Activated CD8-positive, alpha-beta memory T cell treated with anti-CD3 and anti-CD28 coated beads for 4 hours (primary cell): ENCODE measurements around the gene LPCAT3.

Source experiments
- DNase-seq, 2 donors: peaks; one replicate each; pipeline ENCODE4 v3.0.0-alpha.2; 2020; ENCODE audit warnings: low read depth in 2 of 2

The LPCAT3 gene

DNA sequence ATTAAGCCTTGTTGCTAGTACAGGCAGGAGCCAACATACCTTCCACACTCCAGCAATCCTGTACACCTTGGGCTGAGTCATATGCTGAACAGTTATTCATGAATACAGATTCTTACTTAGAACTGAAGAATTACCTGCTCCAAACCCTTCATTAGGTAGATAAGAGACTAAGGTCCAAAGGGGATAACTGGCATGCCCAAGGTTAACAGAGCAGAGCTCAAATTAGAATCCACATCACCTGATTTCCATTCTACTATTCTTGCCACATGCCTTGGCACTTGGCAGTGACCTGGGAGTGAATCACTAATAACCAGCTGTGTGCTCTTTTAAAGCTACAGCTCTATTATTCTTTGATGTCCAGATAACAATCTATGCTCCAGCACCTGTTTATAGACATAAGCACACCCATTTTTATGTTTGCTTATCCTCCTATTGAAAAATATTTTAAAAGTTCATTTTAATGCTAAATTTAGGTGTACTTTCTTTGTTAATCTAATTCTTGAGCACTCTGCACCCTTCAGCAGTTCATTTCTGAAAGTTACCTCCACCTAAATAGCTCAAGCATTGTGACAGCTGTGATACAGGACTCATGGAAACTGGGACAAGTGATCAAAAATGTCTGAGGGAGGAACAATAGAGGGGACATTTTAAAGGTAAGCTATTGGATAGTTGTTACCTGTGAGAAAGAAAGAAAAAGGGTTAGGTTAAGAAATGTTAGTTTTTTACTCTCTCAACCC, 19.4 kb downstream of the LPCAT3 start:
- no peak for DNase-seq

- no peak for DNase-seq
Observed at GRCh38 chr12:6996040-6996441, 22.2 kb downstream of the LPCAT3 start.

DNA sequence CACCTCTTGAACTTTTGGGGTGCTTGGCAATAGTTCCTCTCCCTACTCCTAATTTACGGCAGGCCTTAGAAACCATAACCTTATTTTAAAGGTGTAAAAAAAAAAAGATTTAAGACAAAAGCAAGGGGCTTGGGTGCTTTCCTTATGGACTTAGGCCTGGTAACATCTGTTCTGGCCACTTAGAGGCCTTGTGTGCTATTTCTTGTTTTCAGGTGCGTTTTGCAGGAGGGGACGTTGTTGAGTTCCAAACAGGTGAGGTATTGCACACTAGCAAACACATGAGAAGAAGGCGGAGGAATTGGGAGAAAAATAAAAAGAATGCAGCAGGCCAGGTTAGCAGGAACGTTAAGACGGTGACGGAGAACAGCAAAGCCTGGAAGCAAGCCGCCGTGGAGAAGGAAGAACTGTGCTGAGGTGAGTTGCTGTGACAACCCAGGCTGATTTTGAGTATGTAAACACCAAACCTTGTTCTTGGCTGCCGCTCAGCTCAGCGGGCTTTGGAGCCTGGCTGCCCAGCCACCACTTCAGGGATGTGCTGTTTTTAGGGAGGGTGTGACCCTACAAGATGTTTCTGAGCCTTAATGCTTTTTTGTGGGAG, 30.2 kb downstream of the LPCAT3 start:
- DNase-seq = no peak

DNA sequence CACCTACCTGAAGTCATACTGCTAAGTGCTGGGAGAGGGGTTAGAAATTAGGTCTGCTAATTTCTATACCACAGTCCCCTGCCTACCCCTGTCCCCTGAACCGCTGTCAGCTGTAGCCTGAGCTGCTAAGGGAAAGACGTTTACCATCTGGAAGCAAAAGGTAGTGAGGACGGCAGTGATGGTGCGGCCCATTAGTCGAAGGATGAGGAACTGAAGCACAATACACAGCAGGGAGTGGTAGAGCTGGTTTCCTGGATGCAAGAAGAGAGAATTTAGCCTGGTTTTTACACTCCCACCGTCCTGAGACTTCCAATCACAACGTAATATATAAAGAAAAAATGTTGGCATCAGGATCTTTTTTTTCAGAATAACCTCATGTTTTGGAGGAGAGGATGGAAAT, 35.7 kb downstream of the LPCAT3 start:
- no peak for DNase-seq

- DNase-seq = no peak
Observed at GRCh38 chr12:6981152-6982052, 36.9 kb downstream of the LPCAT3 start.

GRCh38 chr12:6980740-6981139, 37.5 kb downstream of the LPCAT3 start:
- DNase-seq = no peak

GRCh38 chr12:6980075-6980474, 38.2 kb downstream of the LPCAT3 start:
- no peak for DNase-seq

GRCh38 chr12:6979453-6979852, 38.8 kb downstream of the LPCAT3 start:
- no peak for DNase-seq

DNA sequence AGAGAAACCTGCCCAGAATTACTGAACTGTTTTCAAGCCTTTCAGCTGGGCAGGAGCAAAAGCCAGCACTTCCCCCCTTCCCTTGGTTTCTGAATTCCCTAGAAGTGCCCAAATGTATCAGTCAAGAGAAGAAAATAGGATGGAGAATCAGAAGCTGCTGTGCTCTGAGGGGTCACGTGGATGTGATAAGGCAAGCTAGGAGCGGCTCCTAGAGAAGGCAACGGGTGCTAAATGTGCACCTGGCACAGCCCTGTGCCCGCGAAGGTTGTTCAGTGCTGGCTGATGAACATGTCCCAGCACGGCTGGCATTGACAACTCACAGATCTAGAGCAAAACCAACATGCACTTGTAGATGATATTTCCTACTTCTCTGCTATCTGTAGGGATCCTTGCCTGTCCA, 39.3 kb downstream of the LPCAT3 start:
- DNase-seq = no peak

GRCh38 chr12:6978611-6979011, 39.7 kb downstream of the LPCAT3 start:
- no peak for DNase-seq

DNA sequence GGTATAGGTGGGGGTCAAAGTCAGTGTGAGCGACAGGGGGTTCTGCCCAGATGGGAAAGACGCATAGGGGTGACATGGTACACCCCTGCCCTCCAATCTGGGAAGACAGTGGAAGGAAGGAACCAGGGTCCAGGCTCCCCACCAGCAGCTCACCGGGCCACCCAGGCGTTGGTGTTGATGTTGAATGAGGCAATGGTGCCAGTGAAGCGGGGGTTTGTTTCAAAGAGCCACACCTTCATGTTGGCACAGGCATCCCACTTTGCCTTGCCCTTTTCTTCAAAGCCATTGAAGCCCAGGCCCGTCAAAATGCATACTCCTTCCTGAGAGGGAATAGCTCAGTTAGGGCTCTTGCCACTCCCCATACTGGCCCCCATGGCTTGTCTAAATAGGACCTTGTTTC, 40.1 kb downstream of the LPCAT3 start:
- no peak for DNase-seq

- no peak for DNase-seq
Observed at GRCh38 chr12:6977653-6978052, 40.6 kb downstream of the LPCAT3 start.

DNA sequence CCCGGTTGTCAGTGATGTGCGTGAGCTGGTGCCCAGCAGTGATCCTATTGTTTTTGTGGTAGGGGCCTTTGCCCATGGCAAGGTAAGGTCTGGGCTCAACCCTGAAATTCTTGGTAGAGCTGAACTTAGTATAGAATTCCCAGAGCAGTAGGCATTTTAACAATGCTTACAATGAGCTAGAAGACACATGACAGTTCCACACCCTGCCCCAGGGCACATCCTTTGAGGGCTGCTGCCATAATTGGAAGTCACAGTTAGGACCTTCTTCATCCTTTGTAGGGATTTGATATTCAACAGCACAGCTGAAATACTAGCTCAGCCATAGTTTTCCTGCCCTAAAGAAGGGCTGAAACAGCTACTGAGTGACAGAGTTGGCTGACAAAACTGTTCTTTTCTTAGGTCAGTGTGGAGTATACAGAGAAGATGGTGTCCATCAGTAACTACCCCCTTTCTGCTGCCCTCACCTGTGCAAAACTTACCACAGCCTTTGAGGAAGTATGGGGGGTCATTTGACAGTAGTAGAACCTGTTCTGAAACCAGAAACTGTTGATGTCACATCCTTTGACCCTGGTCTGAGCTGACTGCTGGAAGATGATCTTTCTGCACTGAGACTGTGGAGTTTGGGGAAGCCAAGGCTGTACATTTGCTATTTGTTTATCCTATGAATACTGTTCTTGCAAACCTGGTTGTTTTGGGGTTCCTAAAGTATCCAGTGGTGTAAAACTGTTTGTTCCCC, 42.8 kb downstream of the LPCAT3 start:
- no peak for DNase-seq

DNA sequence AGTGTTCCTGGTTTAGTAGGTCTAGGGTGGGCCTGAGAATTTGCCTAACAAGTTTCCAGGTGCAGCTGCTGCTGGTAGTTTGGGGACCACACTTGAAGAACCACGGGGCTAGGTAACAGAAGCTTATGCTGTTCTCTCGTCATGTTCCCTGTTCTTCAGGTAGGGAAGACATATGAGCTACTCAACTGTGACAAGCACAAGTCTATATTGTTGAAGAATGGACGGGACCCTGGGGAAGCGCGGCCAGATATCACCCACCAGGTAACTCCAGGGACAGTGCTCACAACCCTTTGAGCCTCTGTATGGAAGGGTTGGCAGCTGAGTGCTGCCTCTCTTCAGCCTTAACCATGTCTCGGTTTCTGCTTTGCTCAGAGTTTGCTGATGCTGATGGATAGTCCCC, 44.1 kb downstream of the LPCAT3 start:
- no peak for DNase-seq

DNA sequence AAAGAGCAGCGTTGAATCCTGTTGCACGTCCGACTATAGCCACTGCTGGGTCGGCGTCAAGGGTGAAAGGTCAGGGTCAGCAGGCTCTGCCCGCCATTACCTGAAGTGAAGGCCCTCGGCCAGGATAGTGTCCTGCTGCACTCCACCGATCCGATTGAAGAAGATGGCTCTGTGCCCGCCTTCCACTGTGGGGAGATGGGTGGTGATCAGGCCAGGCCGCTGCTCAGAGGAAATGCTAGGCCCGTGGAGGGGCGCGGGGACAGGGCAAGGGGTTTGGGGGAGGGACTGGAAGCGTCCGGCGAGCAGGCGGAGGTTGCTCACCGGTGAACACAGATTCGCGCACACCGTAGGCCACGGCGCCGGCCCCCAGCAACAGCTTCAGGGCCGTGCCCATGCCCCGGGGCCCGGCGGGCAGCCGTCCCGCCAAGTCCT, 48.2 kb downstream of the LPCAT3 start:
- DNase-seq = no peak

DNA sequence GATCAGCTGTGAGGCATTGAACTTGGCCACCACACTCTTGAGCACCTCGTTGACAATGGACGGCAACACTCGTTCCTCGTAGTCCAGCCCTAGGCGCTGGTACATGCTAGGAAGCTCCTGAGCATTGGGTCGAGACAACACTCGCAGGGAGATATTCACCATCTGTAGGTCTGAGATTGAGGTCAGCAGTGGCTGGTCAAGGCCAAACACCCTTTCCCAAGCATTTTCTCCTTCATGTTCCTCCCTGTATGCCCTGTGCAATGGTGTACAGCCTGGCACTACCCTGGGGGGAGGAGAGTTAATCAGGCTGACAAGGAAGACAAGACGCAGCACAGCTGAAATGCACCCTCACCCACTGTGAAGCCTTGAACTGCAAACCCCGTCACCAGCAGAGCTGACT, 49.9 kb downstream of the LPCAT3 start:
- DNase-seq = no peak

GRCh38 chr12:6967651-6968100, 50.6 kb downstream of the LPCAT3 start:
- DNase-seq = no peak

DNA sequence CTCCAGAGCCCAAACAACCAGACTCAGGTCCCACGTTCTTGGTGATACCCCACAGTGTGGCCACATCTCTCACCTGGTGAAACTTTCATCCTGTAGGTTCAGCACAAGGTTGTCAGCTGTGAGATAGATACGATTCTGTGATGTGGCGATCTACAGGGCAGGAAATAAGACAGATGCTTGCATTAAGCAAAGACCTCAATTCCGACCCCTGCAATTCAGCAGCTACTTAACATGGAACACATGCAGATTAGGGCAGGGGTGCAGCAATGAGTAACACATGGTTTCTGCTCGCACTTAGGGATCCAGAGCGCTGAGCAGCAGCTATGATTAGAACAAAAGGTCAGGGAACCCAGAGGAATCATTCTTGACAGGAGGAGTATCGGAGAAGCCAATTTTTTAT, 51.9 kb downstream of the LPCAT3 start:
- DNase-seq = no peak

- DNase-seq = no peak
Observed at GRCh38 chr12:6965714-6966113, 52.6 kb downstream of the LPCAT3 start.

- DNase-seq = peak; percentile 76 to 81
Observed at GRCh38 chr12:6965026-6965661, 53.1 kb downstream of the LPCAT3 start.

- no peak for DNase-seq
Observed at GRCh38 chr12:6964605-6965025, 53.7 kb downstream of the LPCAT3 start.
